HEK293T (cell line): ENCODE data around the gene TMEM259.

Source experiments
- ARNT ChIP-seq: fragments of 450-650 bp; IDR thresholded peaks from 2 replicates; pipeline ENCODE4 v1.6.1; 2017; ENCODE audit warnings: mild to moderate bottlenecking
- BHLHE40 ChIP-seq: fragments of 450-650 bp; IDR thresholded peaks from 2 replicates; pipeline ENCODE4 v1.6.1; 2016; ENCODE audit warnings: mild to moderate bottlenecking, moderate library complexity, borderline replicate concordance
- CTBP1 ChIP-seq: fragments of 450-650 bp; IDR thresholded peaks from 2 replicates; pipeline ENCODE4 v1.6.1; 2016; ENCODE audit warnings: borderline replicate concordance
- FOXA1 ChIP-seq: fragments of 450-650 bp; IDR thresholded peaks from 2 replicates; pipeline ENCODE4 v1.6.1; 2016; ENCODE audit warnings: mild to moderate bottlenecking
- FOXK2 ChIP-seq: fragments of 450-650 bp; IDR thresholded peaks from 2 replicates; pipeline ENCODE4 v1.6.1; 2016; ENCODE audit warnings: mild to moderate bottlenecking
- FOXM1 ChIP-seq: fragments of 450-650 bp; IDR thresholded peaks from 2 replicates; pipeline ENCODE4 v1.6.1; 2017; ENCODE audit warnings: mild to moderate bottlenecking, borderline replicate concordance
- L3MBTL2 ChIP-seq: fragments of 450-650 bp; conservative IDR thresholded peaks from 2 replicates; pipeline ENCODE4 v1.6.1; 2016; ENCODE audit warnings: mild to moderate bottlenecking
- SP1 ChIP-seq: fragments of 450-650 bp; IDR thresholded peaks from 2 replicates; pipeline ENCODE4 v1.6.1; 2017
- SUZ12 ChIP-seq: fragments of 450-650 bp; IDR thresholded peaks from 2 replicates; pipeline ENCODE4 v1.6.1; 2016; ENCODE audit warnings: mild to moderate bottlenecking
- TARDBP ChIP-seq: fragments of 450-650 bp; IDR thresholded peaks from 2 replicates; pipeline ENCODE4 v1.6.1; 2016
- TF ChIP-seq, protein P1 (sequence below): fragments of 450-650 bp; IDR thresholded peaks from 2 replicates; pipeline ENCODE4 v1.6.1; 2016

DNA sequence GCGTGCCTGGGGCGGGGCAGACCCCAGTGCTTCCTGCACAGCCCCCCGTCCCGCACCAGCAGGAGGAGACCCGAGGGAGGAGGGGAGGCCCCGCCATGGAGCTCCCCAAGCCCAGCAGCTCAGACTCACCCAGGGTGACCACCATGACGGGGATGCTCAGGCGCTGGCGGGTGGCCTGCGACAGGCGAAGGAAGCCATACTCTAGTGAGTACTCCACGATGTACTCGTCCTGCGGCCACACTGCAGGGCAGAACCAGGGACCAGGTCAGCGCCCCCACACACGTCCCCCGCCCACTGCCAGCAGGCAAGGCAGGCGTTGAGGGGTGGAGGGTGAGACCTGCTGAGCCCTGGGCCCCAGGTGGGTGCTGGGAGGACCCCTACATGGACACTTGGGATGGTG is 8.6 kb downstream of the TMEM259 start:
- no peak for TF ChIP-seq BHLHE40
- TF ChIP-seq FOXM1, result no peak
- TF ChIP-seq FOXA1, result no peak
- TF ChIP-seq ARNT, result no peak
- TF ChIP-seq SP1, result no peak
- no peak for TF ChIP-seq FOXK2
- TF ChIP-seq L3MBTL2, result no peak
- no peak for TF ChIP-seq TARDBP
- TF ChIP-seq SUZ12, result no peak
- TF ChIP-seq, protein P1, sequence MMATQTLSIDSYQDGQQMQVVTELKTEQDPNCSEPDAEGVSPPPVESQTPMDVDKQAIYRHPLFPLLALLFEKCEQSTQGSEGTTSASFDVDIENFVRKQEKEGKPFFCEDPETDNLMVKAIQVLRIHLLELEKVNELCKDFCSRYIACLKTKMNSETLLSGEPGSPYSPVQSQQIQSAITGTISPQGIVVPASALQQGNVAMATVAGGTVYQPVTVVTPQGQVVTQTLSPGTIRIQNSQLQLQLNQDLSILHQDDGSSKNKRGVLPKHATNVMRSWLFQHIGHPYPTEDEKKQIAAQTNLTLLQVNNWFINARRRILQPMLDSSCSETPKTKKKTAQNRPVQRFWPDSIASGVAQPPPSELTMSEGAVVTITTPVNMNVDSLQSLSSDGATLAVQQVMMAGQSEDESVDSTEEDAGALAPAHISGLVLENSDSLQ, result no peak
- TF ChIP-seq CTBP1, result no peak
